Cerebellar cortex (tissue), 1 donor: ENCODE results near the gene ZNF283.
A peak's percentile ranks its signal among the peaks of the same experiment; 100 is the strongest.

Experiments used
- DNase-seq: peaks from one replicate; pipeline ENCODE4 v3.0.0-alpha.2; 2015; ENCODE audit warnings: low spot score

The ZNF283 gene

GRCh38 chr19:43826787-43827754 lies at the start of gene ZNF283:
TSS of gene ZNF283 (plus strand) at chr19:43827321. CDS start at chr19:43833505, 6,184 bp downstream.
- peak; percentile 98 for DNase-seq

- no peak for DNase-seq
Measured at GRCh38 chr19:43778651-43779050, 48.5 kb upstream of the ZNF283 start.

GRCh38 chr19:43779147-43779819 lies 47.8 kb upstream of the ZNF283 start:
- DNase-seq: no peak

- no peak for DNase-seq
Measured at GRCh38 chr19:43779820-43780219, 47.3 kb upstream of the ZNF283 start.

- no peak for DNase-seq
Measured at GRCh38 chr19:43780706-43781525, 46.2 kb upstream of the ZNF283 start, which contains the start of gene KCNN4. TSS of gene KCNN4 (minus strand) at chr19:43780973. CDS start at chr19:43780861, 112 bp downstream.

- no peak for DNase-seq
Measured at GRCh38 chr19:43781630-43782310, 45.4 kb upstream of the ZNF283 start.

- DNase-seq: no peak
Measured at GRCh38 chr19:43782311-43782660, 44.8 kb upstream of the ZNF283 start.

GRCh38 chr19:43782689-43783231 lies 44.4 kb upstream of the ZNF283 start:
- no peak for DNase-seq

GRCh38 chr19:43783636-43784035 lies 43.5 kb upstream of the ZNF283 start:
- DNase-seq: no peak

GRCh38 chr19:43784241-43784980 lies 42.7 kb upstream of the ZNF283 start:
- no peak for DNase-seq

GRCh38 chr19:43784981-43785808 lies 41.9 kb upstream of the ZNF283 start:
- DNase-seq: peak; percentile 75

- no peak for DNase-seq
Measured at GRCh38 chr19:43786665-43787064, 40.5 kb upstream of the ZNF283 start.

- DNase-seq: no peak
Measured at GRCh38 chr19:43789029-43789428, 38.1 kb upstream of the ZNF283 start.

- DNase-seq: no peak
Measured at GRCh38 chr19:43790587-43790986, 36.5 kb upstream of the ZNF283 start.

- no peak for DNase-seq
Measured at GRCh38 chr19:43797118-43797517, 30.0 kb upstream of the ZNF283 start.

- DNase-seq: no peak
Measured at GRCh38 chr19:43797556-43797955, 29.6 kb upstream of the ZNF283 start.

- no peak for DNase-seq
Measured at GRCh38 chr19:43798026-43798545, 29.0 kb upstream of the ZNF283 start.

- DNase-seq: peak; percentile 50
Measured at GRCh38 chr19:43798546-43799409, 28.3 kb upstream of the ZNF283 start.
